Ectodermal cell (in vitro differentiated cells): ENCODE measurements around the gene PGPEP1.

Experiments
- H3K27ac ChIP-seq: 2 replicates; pipeline ENCODE4 v1.7.0; 2013; ENCODE audit warnings: mild to moderate bottlenecking, low read depth, low read length; ENCODE audit not compliant: insufficient read depth, poor library complexity, severe bottlenecking
- H3K27me3 ChIP-seq: 2 replicates; pipeline ENCODE4 v1.7.0; 2013; ENCODE audit warnings: mild to moderate bottlenecking, low read length; ENCODE audit not compliant: insufficient read depth, control insufficient read depth, poor library complexity, severe bottlenecking
- H3K36me3 ChIP-seq: one replicate; pipeline ENCODE4 v1.7.0; 2013; ENCODE audit warnings: low read length; ENCODE audit not compliant: control insufficient read depth, insufficient read depth
- H3K4me1 ChIP-seq: one replicate; pipeline ENCODE4 v1.7.0; 2013; ENCODE audit warnings: low read length; ENCODE audit not compliant: control insufficient read depth, insufficient read depth
- H3K4me3 ChIP-seq: 2 replicates; pipeline ENCODE4 v1.7.0; 2013; ENCODE audit warnings: low read depth, low read length, control low read depth; ENCODE audit not compliant: insufficient read depth
- H3K9me3 ChIP-seq: 2 replicates; pipeline ENCODE4 v1.7.0; 2013; ENCODE audit warnings: mild to moderate bottlenecking, low read length, moderate library complexity; ENCODE audit not compliant: control insufficient read depth
- WGBS, 2 experiments: methylation state at CpG; one replicate each; pipeline ENCODE4 v1.1.7; 2013; ENCODE audit warnings: missing lambda C conversion rate in 2 of 2; 5-methylcytosine and 5-hydroxymethylcytosine counted together

PGPEP1 gene

DNA sequence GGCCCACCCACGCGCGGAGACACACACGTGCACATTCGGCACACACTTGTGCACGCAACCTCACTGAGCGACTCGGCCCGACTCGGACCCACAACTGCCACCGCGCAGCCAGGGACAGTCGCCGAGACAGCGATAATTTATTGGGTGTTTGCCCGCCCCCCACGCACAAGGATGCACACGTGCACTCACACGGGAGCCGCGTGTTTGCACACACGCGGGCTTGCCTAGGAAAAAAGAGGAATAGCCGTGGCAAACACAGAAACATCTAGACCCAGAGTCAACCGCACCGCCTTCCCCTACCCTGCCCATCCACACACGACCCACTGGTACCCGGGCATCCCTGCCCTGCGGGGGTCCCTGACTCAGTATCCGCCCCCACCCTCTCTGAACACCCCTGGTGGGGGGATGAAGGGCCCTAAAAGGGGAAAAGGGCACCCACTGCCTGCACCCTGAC is 77.7 kb downstream of the PGPEP1 start:
- Histone ChIP-seq H3K27me3 (peaks cover 26% of the 10 kb centered on the region), H3K9me3 (no peaks in the 10 kb centered on the region), H3K4me1 (peaks cover 26% of the 10 kb centered on the region), H3K27ac (no peak overlapping the region), H3K36me3 (no peaks in the 10 kb centered on the region), H3K4me3 (peak overlapping the region; percentile 34)
- 19 to 23% methylated on average over 30 of the region's 30 CpGs for WGBS, 2 experiments

DNA sequence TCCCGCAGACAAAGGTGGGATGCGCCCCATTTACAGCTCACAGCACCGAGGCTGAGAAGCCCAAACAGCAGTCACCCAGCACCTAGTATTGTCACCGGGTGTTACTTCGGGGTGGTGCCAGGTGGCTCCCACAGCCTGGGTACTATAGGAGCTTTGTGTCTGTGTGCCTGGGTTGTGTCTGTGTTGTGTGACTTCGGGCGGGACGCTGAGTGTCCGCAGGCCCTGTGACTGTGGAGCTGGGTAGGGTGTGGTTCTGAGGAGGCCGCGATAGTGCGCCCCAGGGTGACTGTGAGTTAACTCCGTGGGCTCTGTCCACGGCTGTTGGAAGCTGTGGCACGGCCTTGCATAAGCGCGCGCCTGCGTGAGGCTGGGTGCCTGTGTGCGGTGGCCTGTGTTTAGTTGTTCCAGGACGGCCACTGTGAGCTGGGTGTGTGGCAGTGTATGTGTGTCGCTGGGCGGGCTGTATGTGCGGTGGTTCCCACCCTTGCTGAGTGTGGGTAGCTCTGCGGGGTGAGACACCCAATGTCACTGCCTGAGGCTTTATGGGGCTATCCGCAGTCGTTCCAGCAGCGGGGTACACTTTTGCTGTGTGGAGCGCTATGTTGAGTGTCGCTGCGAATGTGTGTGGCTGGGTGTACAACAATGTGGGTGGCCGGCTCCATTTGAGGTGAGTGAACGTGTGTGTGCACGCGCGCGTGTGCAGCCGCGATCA is 78.2 kb downstream of the PGPEP1 start:
- peaks cover 28% of the 10 kb centered on the region for H3K4me1 ChIP-seq
- H3K9me3 ChIP-seq, result no peaks in the 10 kb centered on the region
- WGBS, 2 experiments, result 35 to 37% methylated on average over 39 of the region's 39 CpGs
- H3K36me3 ChIP-seq, result no peaks in the 10 kb centered on the region
- H3K4me3 ChIP-seq, result peak overlapping the region; percentile 60
- H3K27me3 ChIP-seq, result peaks cover 26% of the 10 kb centered on the region
- H3K27ac ChIP-seq, result no peak overlapping the region

DNA sequence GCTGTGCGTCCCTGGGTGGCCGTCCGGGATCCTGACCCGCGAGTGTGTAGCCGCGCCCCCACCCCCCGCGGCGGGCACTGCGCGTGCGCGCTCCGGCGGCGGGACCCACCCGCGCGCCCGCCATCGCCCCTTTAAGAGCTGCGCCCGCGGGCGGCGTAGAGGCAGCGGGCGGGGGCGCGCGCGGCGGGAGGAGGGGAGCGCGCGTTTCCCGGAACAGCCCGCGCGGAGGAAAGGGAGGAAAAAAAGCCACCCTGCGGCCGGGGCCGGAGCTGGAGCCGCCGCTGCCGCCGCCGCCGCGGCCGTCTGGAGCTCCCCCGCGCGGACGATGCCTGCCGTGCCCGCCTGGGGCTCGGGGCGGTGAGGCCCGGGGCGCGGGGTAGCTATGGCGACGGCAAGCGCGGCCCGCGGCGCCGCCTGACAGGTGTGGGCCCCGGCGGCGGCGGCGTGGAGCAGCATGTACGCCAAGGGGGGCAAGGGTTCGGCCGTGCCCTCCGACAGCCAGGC is 78.8 kb downstream of the PGPEP1 start, which contains the start of gene SSBP4:
SSBP4 (plus strand) TSS at position 204 of the 504 bp plus-strand sequence; CDS start at position 455, 251 bp downstream.
- peak within 1 kb of the TSS; percentile 60 for H3K4me3 ChIP-seq
- H3K9me3 ChIP-seq, result no peaks in the 10 kb centered on the region
- 0 to 1% methylated on average over 80 of the region's 80 CpGs for WGBS, 2 experiments
- no peaks in the 10 kb centered on the region for H3K36me3 ChIP-seq
- H3K27me3 ChIP-seq, result peaks cover 26% of the 10 kb centered on the region
- peaks cover 34% of the 10 kb centered on the region for H3K4me1 ChIP-seq
- no peak within 1 kb of the TSS for H3K27ac ChIP-seq
